ENCODE data around the gene PCNA. TPM values are rescaled to one million over a fixed set of nuclear protein-coding genes. Genes with fewer than 3 reads are reported as not detected.

The PCNA gene
- total RNA-seq, 1 donor from 2014 or later: 29.4 TPM

DNA sequence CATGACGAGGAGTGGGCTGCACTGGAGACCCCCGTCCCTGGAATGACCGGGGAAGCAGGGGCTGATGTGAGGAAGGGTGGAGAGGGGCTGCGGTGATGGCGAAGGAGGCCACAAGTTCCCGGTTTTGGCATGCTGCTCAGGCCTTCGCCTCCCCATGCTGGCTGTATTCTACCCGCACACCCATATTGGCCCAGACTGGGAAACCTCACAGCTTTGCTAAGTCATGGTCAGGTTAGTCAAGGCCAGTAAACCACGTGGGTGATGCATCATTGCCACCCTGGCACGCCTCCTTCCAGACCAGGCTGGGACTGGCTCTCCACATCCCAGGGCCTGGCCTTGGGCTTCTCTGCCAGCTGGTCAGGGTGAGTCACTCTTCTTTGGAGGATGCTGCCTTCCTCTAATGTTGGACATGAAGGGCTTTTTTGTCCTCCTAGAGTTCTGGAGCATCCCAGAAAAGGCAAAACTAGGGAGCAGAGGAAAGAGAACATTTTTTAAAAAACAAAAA, 53.8 kb downstream of the PCNA start:
- DNase-seq (ENCODE audit: low spot score): no peak

DNA sequence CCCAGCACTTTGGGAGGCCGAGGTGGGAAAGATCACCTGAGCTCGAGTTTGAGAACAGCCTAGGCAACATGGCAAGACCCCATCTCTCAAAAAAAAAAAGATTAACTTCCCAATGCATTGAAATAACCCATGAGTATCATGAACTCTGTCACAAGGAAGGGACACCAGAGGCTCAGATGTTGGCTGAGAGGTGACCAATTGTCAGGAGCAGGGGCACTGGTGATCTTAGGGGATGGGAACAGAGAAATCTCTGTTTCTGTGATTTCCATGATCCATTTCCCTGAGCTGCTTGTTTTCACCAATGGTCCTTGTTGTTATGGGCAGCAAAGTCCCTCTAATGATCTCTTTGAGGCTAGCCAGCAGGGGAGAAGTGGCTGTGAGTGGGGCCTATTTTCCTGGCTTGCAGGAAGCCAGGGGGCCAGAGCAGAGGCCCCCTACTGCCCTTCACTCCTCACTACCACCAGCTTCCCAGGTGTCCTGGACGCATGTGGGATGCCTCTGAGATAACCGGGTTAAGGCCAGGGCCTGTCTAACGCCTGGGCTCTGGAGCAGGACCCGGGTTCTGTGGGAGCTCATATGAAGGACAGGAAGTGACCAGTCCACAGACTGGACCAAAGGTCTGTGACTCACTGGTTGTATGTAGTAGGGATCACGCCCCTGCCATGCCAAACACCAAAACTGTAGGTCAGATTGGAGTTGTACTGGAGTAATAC, 54.4 kb downstream of the PCNA start:
- no peak for DNase-seq (ENCODE audit: low spot score)

Other genes with a start within 250 kb of the PCNA start
- gene SLC23A2, start 118.4 kb downstream of the PCNA start, total RNA-seq (ENCODE audit: insufficient read depth, low replicate concordance): 12.5 TPM
- 70.5 TPM for gene TMEM230, start 6.9 kb downstream of the PCNA start, total RNA-seq (ENCODE audit: insufficient read depth, low replicate concordance)
- 27.2 TPM for gene CDS2, start 7.0 kb upstream of the PCNA start, total RNA-seq (ENCODE audit: insufficient read depth, low replicate concordance)
- gene PROKR2, start 197.0 kb upstream of the PCNA start, total RNA-seq (ENCODE audit: insufficient read depth, low replicate concordance): not detected